ENCODE measurements around the gene NEXMIF. TPM values are rescaled to one million over a fixed set of nuclear protein-coding genes. Genes with fewer than 3 reads are reported as not detected.
"Not testable (repeated sequence)": the region's sequence is repeated elsewhere in the genome, so short reads cannot be mapped to it uniquely, and the experiment has no call there.

The NEXMIF gene
- total RNA-seq, 4 donors from 2014 or later, result 0.09 to 1.5 (median 0.32) TPM

- Histone ChIP-seq H3K27me3 (no peaks in the 10 kb centered on the region), H3K4me3 (no peak overlapping the region), H3K27ac (no peak overlapping the region), H3K36me3 (no peaks in the 10 kb centered on the region), H3K4me1 (peaks cover 0 to 7% (median 0%) of the 10 kb centered on the region in 3 donors), H3K9me3 (no peaks in the 10 kb centered on the region)
- 0 to 22% methylated on average over 2 of the region's 2 CpGs for WGBS, 2 donors
- TF ChIP-seq CTCF (IDR thresholded peaks at IDR 0.05) (no peak), POLR2A (IDR thresholded peaks at IDR 0.05) (no peak)
- intact Hi-C loops (cut with DNase I), result no loop called here
- DNase-seq, result no peak
These were observed 22.4 kb downstream of the NEXMIF start for GRCh38 chrX:74902806-74903205.

- no peak overlapping the region for H3K4me3 ChIP-seq
- no peaks in the 10 kb centered on the region for H3K36me3 ChIP-seq
- no peak for DNase-seq
- H3K4me1 ChIP-seq, result no peaks in the 10 kb centered on the region
- no peak for TF ChIP-seq CTCF (IDR thresholded peaks at IDR 0.05)
- TF ChIP-seq POLR2A (IDR thresholded peaks at IDR 0.05), result no peak
- WGBS, 2 donors, result 56% methylated on average over 3 of the region's 3 CpGs; no CpG with 5 or more reads in 1 of the 2 donors
- no peak overlapping the region for H3K27ac ChIP-seq
- no peaks in the 10 kb centered on the region for H3K27me3 ChIP-seq
- intact Hi-C loops (cut with DNase I), result no loop called here
- no peaks in the 10 kb centered on the region for H3K9me3 ChIP-seq
These were observed 32.7 kb downstream of the NEXMIF start for GRCh38 chrX:74892561-74892960.

- Histone ChIP-seq H3K27ac (no peak overlapping the region), H3K4me1 (no peaks in the 10 kb centered on the region), H3K4me3 (no peak overlapping the region), H3K36me3 (no peaks in the 10 kb centered on the region), H3K9me3 (no peaks in the 10 kb centered on the region), H3K27me3 (no peaks in the 10 kb centered on the region)
- DNase-seq, result no peak
- 34 to 45% methylated on average over 2 to 4 of the region's 4 CpGs for WGBS, 2 donors
- TF ChIP-seq CTCF (IDR thresholded peaks at IDR 0.05), result no peak
- no peak for TF ChIP-seq POLR2A (IDR thresholded peaks at IDR 0.05)
- intact Hi-C loops (cut with DNase I), result no loop called here
These were observed 34.4 kb downstream of the NEXMIF start for GRCh38 chrX:74890676-74891430.

- DNase-seq; H3K36me3 ChIP-seq; intact Hi-C loops (cut with DNase I); H3K27me3 ChIP-seq; H3K9me3 ChIP-seq; H3K4me3 ChIP-seq; H3K4me1 ChIP-seq; H3K27ac ChIP-seq: not testable (repeated sequence)
- 88% methylated on average over 6 of the region's 9 CpGs; no CpG with 5 or more reads in 1 of the 2 donors for WGBS, 2 donors
These were observed 42.9 kb downstream of the NEXMIF start for GRCh38 chrX:74882383-74882782.

GRCh38 chrX:74865725-74866124 is 59.5 kb downstream of the NEXMIF start:
- no peak overlapping the region for H3K4me3 ChIP-seq
- TF ChIP-seq CTCF (IDR thresholded peaks at IDR 0.05), result no peak
- no peak for TF ChIP-seq POLR2A (IDR thresholded peaks at IDR 0.05)
- no peak overlapping the region for H3K27ac ChIP-seq
- H3K9me3 ChIP-seq, result peaks cover 0 to 32% (median 16%) of the 10 kb centered on the region in 3 donors
- H3K36me3 ChIP-seq, result no peaks in the 10 kb centered on the region
- intact Hi-C loops (cut with DNase I), result no loop called here
- no peak for DNase-seq
- 100% methylated on average over 1 of the region's 4 CpGs; no CpG with 5 or more reads in 1 of the 2 donors for WGBS, 2 donors
- H3K4me1 ChIP-seq, result no peaks in the 10 kb centered on the region
- H3K27me3 ChIP-seq, result no peaks in the 10 kb centered on the region

Measured in esophagus squamous epithelium (tissue), 5 donors.